ENCODE measurements around the gene TFDP2. TPM values are rescaled to one million over a fixed set of nuclear protein-coding genes. Genes with fewer than 3 reads are reported as not detected.

TFDP2 gene
- total RNA-seq, 4 donors from 2014 or later = 41.9 to 134 (median 47.3) TPM

DNA sequence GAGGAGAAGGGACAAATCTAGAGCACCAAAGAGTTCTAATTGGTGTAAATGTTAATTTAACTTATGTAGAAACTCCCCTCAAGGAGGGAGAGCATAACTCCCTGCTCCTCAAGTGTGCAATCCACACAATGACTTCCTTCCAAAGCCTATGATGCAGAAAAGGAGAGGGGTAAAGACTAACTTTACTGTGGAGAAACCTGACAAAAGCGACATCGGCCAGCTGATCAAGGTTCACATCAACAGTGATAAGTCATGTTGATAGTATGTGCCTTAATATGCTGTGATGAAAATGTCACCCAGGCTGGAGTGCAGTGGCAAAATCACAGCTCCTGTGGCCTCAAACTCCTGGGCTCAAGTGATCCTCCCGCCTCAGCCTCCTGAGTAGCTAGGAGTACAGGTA lies 76.5 kb downstream of the TFDP2 start:
- intact Hi-C loops (cut with DNase I) = no loop called here

DNA sequence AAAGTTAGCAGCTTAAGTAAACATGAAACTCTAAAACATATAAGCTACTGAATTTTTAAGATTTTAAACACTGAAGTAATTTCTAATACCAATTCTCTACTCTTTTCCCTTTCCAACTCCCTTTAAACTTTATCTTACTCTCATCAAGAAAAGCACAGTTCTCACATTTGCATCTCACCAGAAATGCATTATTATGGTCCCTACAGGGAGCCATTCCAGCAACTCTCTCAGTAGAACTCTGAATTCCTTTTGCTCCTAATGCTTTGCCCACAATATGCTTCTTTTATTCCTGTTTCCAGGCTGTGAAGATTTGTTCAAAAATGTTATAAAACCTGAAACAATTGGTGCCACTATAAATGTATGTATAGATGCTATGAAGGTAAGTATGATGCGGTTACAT lies 83.4 kb downstream of the TFDP2 start:
- no peaks in the 10 kb centered on the region for H3K9me3 ChIP-seq
- no peaks in the 10 kb centered on the region for H3K4me1 ChIP-seq
- 100% methylated on average over 1 of the region's 1 CpG for WGBS
- no peak for DNase-seq (ENCODE audit: extremely low spot score)
- H3K27me3 ChIP-seq = no peaks in the 10 kb centered on the region
- no peak overlapping the region for H3K4me3 ChIP-seq
- peaks cover 0 to 3% (median 0%) of the 10 kb centered on the region in 4 donors for H3K36me3 ChIP-seq
- intact Hi-C loops (cut with DNase I) = no loop called here
- no peak overlapping the region for H3K27ac ChIP-seq (replicated peaks in 1 of 4)
- no peak for TF ChIP-seq CTCF (IDR thresholded peaks at IDR 0.05)
- TF ChIP-seq POLR2A (IDR thresholded peaks at IDR 0.05; ENCODE audit: low read depth) = no peak
- TF ChIP-seq POLR2AphosphoS5 (IDR thresholded peaks at IDR 0.05) = no peak
- TF ChIP-seq EP300 (IDR thresholded peaks at IDR 0.05) = no peak

More for the DNA sequence above, 76.5 kb downstream of the TFDP2 start:
- Histone ChIP-seq H3K27ac (replicated peaks in 1 of 4) (no peak overlapping the region), H3K36me3 (peaks cover 0 to 4% (median 0%) of the 10 kb centered on the region in 4 donors), H3K4me1 (no peaks in the 10 kb centered on the region), H3K27me3 (no peaks in the 10 kb centered on the region), H3K9me3 (no peaks in the 10 kb centered on the region), H3K4me3 (no peak overlapping the region)
- WGBS = 92% methylated on average over 3 of the region's 3 CpGs
- TF ChIP-seq CTCF (IDR thresholded peaks at IDR 0.05) (no peak), POLR2A (IDR thresholded peaks at IDR 0.05; ENCODE audit: low read depth) (no peak), POLR2AphosphoS5 (IDR thresholded peaks at IDR 0.05) (no peak), EP300 (IDR thresholded peaks at IDR 0.05) (no peak)
- DNase-seq (ENCODE audit: extremely low spot score) = no peak

GRCh38 chr3:142065344-142065743 lies 84.0 kb downstream of the TFDP2 start:
- Histone ChIP-seq H3K9me3 (no peaks in the 10 kb centered on the region), H3K27ac (replicated peaks in 1 of 4) (no peak overlapping the region), H3K4me3 (no peak overlapping the region), H3K36me3 (peaks cover 0 to 3% (median 0%) of the 10 kb centered on the region in 4 donors), H3K27me3 (no peaks in the 10 kb centered on the region), H3K4me1 (no peaks in the 10 kb centered on the region)
- intact Hi-C loops (cut with DNase I) = no loop called here
- DNase-seq (ENCODE audit: extremely low spot score) = no peak
- TF ChIP-seq POLR2AphosphoS5 (IDR thresholded peaks at IDR 0.05) (no peak), EP300 (IDR thresholded peaks at IDR 0.05) (no peak), CTCF (IDR thresholded peaks at IDR 0.05) (no peak), POLR2A (IDR thresholded peaks at IDR 0.05; ENCODE audit: low read depth) (no peak)
- 99% methylated on average over 7 of the region's 7 CpGs for WGBS

- 85% methylated on average over 3 of the region's 3 CpGs for WGBS
- no peak for DNase-seq (ENCODE audit: extremely low spot score)
- H3K36me3 ChIP-seq = peaks cover 0 to 3% (median 0%) of the 10 kb centered on the region in 4 donors
- H3K4me3 ChIP-seq = no peak overlapping the region
- no peak overlapping the region for H3K27ac ChIP-seq (replicated peaks in 1 of 4)
- H3K4me1 ChIP-seq = no peaks in the 10 kb centered on the region
- H3K27me3 ChIP-seq = no peaks in the 10 kb centered on the region
- TF ChIP-seq POLR2AphosphoS5 (IDR thresholded peaks at IDR 0.05) (no peak), EP300 (IDR thresholded peaks at IDR 0.05) (no peak), CTCF (IDR thresholded peaks at IDR 0.05) (no peak), POLR2A (IDR thresholded peaks at IDR 0.05; ENCODE audit: low read depth) (no peak)
- H3K9me3 ChIP-seq = no peaks in the 10 kb centered on the region
- intact Hi-C loops (cut with DNase I) = no loop called here
These were observed 84.9 kb downstream of the TFDP2 start for GRCh38 chr3:142064454-142064853.

DNA sequence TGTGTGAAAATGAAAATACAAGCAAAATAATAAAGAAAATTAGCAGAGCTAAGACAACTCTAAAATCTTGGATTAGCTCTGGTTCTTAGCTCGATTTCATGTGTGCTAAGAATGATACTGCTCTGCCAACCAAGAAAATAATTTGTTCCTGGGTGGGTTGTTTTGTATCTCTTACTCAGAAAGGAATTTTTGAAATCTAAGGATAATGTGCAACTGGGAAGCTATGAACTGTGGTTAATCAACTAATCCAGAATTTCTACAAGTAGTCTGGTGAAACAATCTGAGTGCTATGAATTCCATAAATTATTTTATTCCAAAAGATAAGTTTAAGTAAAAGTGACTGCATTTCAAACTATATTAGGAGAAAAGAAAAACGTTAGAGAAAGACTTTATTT lies 92.0 kb downstream of the TFDP2 start:
- no peak overlapping the region for H3K27ac ChIP-seq (replicated peaks in 1 of 4)
- no peak overlapping the region for H3K4me3 ChIP-seq
- DNase-seq (ENCODE audit: extremely low spot score) = no peak
- intact Hi-C loops (cut with DNase I) = no loop called here
- no peaks in the 10 kb centered on the region for H3K27me3 ChIP-seq
- H3K36me3 ChIP-seq = peaks cover 0 to 3% (median 0%) of the 10 kb centered on the region in 4 donors
- H3K9me3 ChIP-seq = no peaks in the 10 kb centered on the region
- no peaks in the 10 kb centered on the region for H3K4me1 ChIP-seq
- TF ChIP-seq EP300 (IDR thresholded peaks at IDR 0.05) = no peak
- no peak for TF ChIP-seq POLR2AphosphoS5 (IDR thresholded peaks at IDR 0.05)
- no peak for TF ChIP-seq POLR2A (IDR thresholded peaks at IDR 0.05; ENCODE audit: low read depth)
- TF ChIP-seq CTCF (IDR thresholded peaks at IDR 0.05) = no peak
- 65% methylated on average over 2 of the region's 2 CpGs for WGBS

Data from esophagus muscularis mucosa (tissue), 4 donors.